Epidermal melanocyte (primary cell): ENCODE data around the gene MNAT1.
"Not testable (repeated sequence)": the region's sequence is repeated elsewhere in the genome, so short reads cannot be mapped to it uniquely, and the experiment has no call there.

Experiments used
- DNase-seq: peaks from one replicate; pipeline ENCODE4 v3.0.0; 2011; ENCODE audit warnings: low spot score; ENCODE audit not compliant: insufficient read length

Gene MNAT1

GRCh38 chr14:60738843-60739508 is 4.4 kb downstream of the MNAT1 start:
- DNase-seq: no peak

GRCh38 chr14:60744566-60744965 is 10.0 kb downstream of the MNAT1 start:
- no peak for DNase-seq

- no peak for DNase-seq
Observed at GRCh38 chr14:60753264-60754119, 18.9 kb downstream of the MNAT1 start.

- DNase-seq: no peak
Observed at GRCh38 chr14:60756847-60757246, 22.3 kb downstream of the MNAT1 start.

GRCh38 chr14:60757567-60758002 is 23.0 kb downstream of the MNAT1 start:
- no peak for DNase-seq

- no peak for DNase-seq
Observed at GRCh38 chr14:60758885-60759284, 24.3 kb downstream of the MNAT1 start.

GRCh38 chr14:60760209-60760608 is 25.6 kb downstream of the MNAT1 start:
- DNase-seq: no peak

GRCh38 chr14:60760644-60761364 is 26.2 kb downstream of the MNAT1 start:
- DNase-seq: no peak

GRCh38 chr14:60768602-60769001 is 34.0 kb downstream of the MNAT1 start:
- DNase-seq: no peak

- DNase-seq: no peak
Observed at GRCh38 chr14:60771117-60771516, 36.6 kb downstream of the MNAT1 start.

- no peak for DNase-seq
Observed at GRCh38 chr14:60773558-60773957, 39.0 kb downstream of the MNAT1 start.

GRCh38 chr14:60775296-60775695 is 40.7 kb downstream of the MNAT1 start:
- no peak for DNase-seq

GRCh38 chr14:60777856-60778578 is 43.5 kb downstream of the MNAT1 start:
- no peak for DNase-seq

GRCh38 chr14:60779745-60780514 is 45.4 kb downstream of the MNAT1 start:
- not testable (repeated sequence) for DNase-seq

GRCh38 chr14:60780558-60780957 is 46.0 kb downstream of the MNAT1 start:
- DNase-seq: not testable (repeated sequence)

GRCh38 chr14:60786905-60787304 is 52.3 kb downstream of the MNAT1 start:
- DNase-seq: no peak

GRCh38 chr14:60789656-60790055 is 55.1 kb downstream of the MNAT1 start:
- no peak for DNase-seq

- DNase-seq: no peak
Observed at GRCh38 chr14:60790850-60791249, 56.3 kb downstream of the MNAT1 start.

GRCh38 chr14:60796434-60796833 is 61.9 kb downstream of the MNAT1 start:
- DNase-seq: no peak

GRCh38 chr14:60800409-60800808 is 65.8 kb downstream of the MNAT1 start:
- no peak for DNase-seq

- no peak for DNase-seq
Observed at GRCh38 chr14:60803871-60804270, 69.3 kb downstream of the MNAT1 start.
